H1 (cell line): Measurements from ENCODE around the gene C8B. TPM values are rescaled to one million over a fixed set of nuclear protein-coding genes. Genes with fewer than 3 reads are reported as not detected.

Source experiments
- CTCF ChIA-PET: fragments of 300-600 bp; sonication (Branson Sonifier 250); formaldehyde crosslinking; loops from one replicate; lab custom pipeline; 2021; ENCODE audit not compliant: partially characterized antibody; lab: Charles Lee
- POLR2A ChIA-PET: fragments of 300-600 bp; sonication (Branson Sonifier 250); formaldehyde crosslinking; loops from one replicate; lab custom pipeline; 2021; ENCODE audit warnings: inconsistent platforms; ENCODE audit not compliant: partially characterized antibody; lab: Charles Lee
- DNase-seq, 2 experiments: peaks; one replicate each; pipeline versions ENCODE4 v3.0.0 to v3.0.0-alpha.2; 2010 to 2022; ENCODE audit warnings: low spot score in 2 of 2, low read depth in 1 of 2, mixed read lengths in 1 of 2
- FAIRE-seq: peaks from 2 replicates; lab custom pipeline; 2011; peaks lifted over from hg19 to GRCh38; lab: Jason Lieb, UNC
- H2AFZ ChIP-seq: 2 replicates; pipeline ENCODE4 v1.8.1; 2012; ENCODE audit warnings: low read length, inconsistent platforms
- H2AK5ac ChIP-seq: 2 replicates; pipeline ENCODE4 v1.6.1; 2013; ENCODE audit warnings: low read depth, low read length
- H2BK120ac ChIP-seq: replicated peaks from 2 replicates; pipeline ENCODE3; 2013; ENCODE audit warnings: low read depth, low read length, inconsistent platforms
- H2BK12ac ChIP-seq: 2 replicates; pipeline ENCODE4 v1.6.1; 2013; ENCODE audit warnings: low read depth, low read length
- H2BK15ac ChIP-seq: 2 replicates; pipeline ENCODE4 v1.6.1; 2013; ENCODE audit warnings: low read length
- H2BK20ac ChIP-seq: 2 replicates; pipeline ENCODE4 v1.6.1; 2013; ENCODE audit warnings: low read length
- H2BK5ac ChIP-seq: 2 replicates; pipeline ENCODE4 v1.6.1; 2013; ENCODE audit warnings: low read depth, low read length
- H3K14ac ChIP-seq: 2 replicates; pipeline ENCODE4 v1.6.1; 2013; ENCODE audit warnings: inconsistent platforms; ENCODE audit not compliant: insufficient read length
- H3K18ac ChIP-seq: 2 replicates; pipeline ENCODE4 v1.6.1; 2013; ENCODE audit warnings: low read length; ENCODE audit errors: extremely low read depth
- H3K23ac ChIP-seq: 2 replicates; pipeline ENCODE4 v1.6.1; 2013; ENCODE audit warnings: inconsistent platforms; ENCODE audit not compliant: insufficient read length
- H3K23me2 ChIP-seq: 2 replicates; pipeline ENCODE4 v1.6.1; 2013; ENCODE audit warnings: low read depth, low read length
- H3K27ac ChIP-seq: 2 replicates; pipeline ENCODE4 v1.6.1; 2011; ENCODE audit warnings: low read depth, low read length, inconsistent platforms
- H3K27me3 ChIP-seq, 4 experiments: replicated peaks in 1 of 4; 1 replicate in 1 of 4; 2 replicates in 3 of 4; pipeline versions ENCODE4 v1.6.1 to v1.8.1; 2011 to 2013; ENCODE audit warnings: low read length in 3 of 4, mild to moderate bottlenecking in 3 of 4, inconsistent platforms in 2 of 4, mixed read lengths in 2 of 4, moderate library complexity in 1 of 4; ENCODE audit not compliant: control insufficient read depth in 3 of 4, insufficient read depth in 3 of 4; ENCODE audit errors: extremely low read depth in 1 of 4
- H3K36me3 ChIP-seq, 4 experiments: 2 replicates each; pipeline versions ENCODE4 v1.6.1 to v1.8.1; 2011 to 2013; ENCODE audit warnings: mild to moderate bottlenecking in 4 of 4, low read length in 3 of 4, moderate library complexity in 2 of 4, control low read depth in 1 of 4, inconsistent platforms in 1 of 4; ENCODE audit not compliant: insufficient read depth in 4 of 4, control insufficient read depth in 2 of 4
- H3K4ac ChIP-seq: replicated peaks from 2 replicates; pipeline ENCODE3; 2013; ENCODE audit warnings: low read length, low read depth, mixed read lengths, inconsistent platforms; ENCODE audit not compliant: insufficient read length
- H3K4me1 ChIP-seq, 4 experiments: replicated peaks in 1 of 4; 1 replicate in 1 of 4; 2 replicates in 3 of 4; pipeline versions ENCODE4 v1.6.1 to v1.8.1; 2011 to 2013; ENCODE audit warnings: low read length in 3 of 4, inconsistent platforms in 2 of 4, mixed read lengths in 1 of 4; ENCODE audit not compliant: insufficient read depth in 4 of 4, control insufficient read depth in 3 of 4
- H3K4me2 ChIP-seq, 2 experiments: 2 replicates each; pipeline versions ENCODE4 v1.6.1 to v1.8.1; 2011 to 2013; ENCODE audit warnings: low read depth in 2 of 2, low read length in 2 of 2, control low read depth in 1 of 2, inconsistent platforms in 1 of 2, mild to moderate bottlenecking in 1 of 2; ENCODE audit not compliant: insufficient read depth in 1 of 2
- H3K4me3 ChIP-seq, 4 experiments: fragments of 200-600, 300-600 bp in 1 of 4; sonication (generic), shearing (Covaris generic), sonication (Bioruptor Twin) in 1 of 4; 2 replicates each; pipeline versions ENCODE4 v1.5.1 to v1.8.1; 2011 to 2016; ENCODE audit warnings: low read length in 4 of 4, low read depth in 3 of 4, control low read depth in 2 of 4, inconsistent platforms in 2 of 4, mild to moderate bottlenecking in 2 of 4, mixed read lengths in 1 of 4, moderate library complexity in 1 of 4; ENCODE audit not compliant: insufficient read depth in 2 of 4; ENCODE audit errors: extremely low read depth in 1 of 4
- H3K56ac ChIP-seq: replicated peaks from 2 replicates; pipeline ENCODE3; 2013; ENCODE audit warnings: low read depth, mild to moderate bottlenecking, mixed read lengths, low read length, inconsistent platforms; ENCODE audit not compliant: insufficient read length
- H3K79me1 ChIP-seq: 2 replicates; pipeline ENCODE4 v1.6.1; 2013; ENCODE audit warnings: low read depth, low read length, control low read depth
- H3K79me2 ChIP-seq, 2 experiments: 2 replicates each; pipeline versions ENCODE4 v1.6.1 to v1.8.1; 2012 to 2013; ENCODE audit warnings: low read length in 2 of 2, mild to moderate bottlenecking in 2 of 2, inconsistent platforms in 1 of 2; ENCODE audit not compliant: insufficient read depth in 2 of 2, control insufficient read depth in 1 of 2
- H3K9ac ChIP-seq, 4 experiments: replicated peaks in 1 of 4; 1 replicate in 1 of 4; 2 replicates in 3 of 4; pipeline versions ENCODE4 v1.6.1 to v1.8.1; 2011 to 2013; ENCODE audit warnings: low read depth in 3 of 4, low read length in 3 of 4, control low read depth in 2 of 4, mild to moderate bottlenecking in 2 of 4, moderate library complexity in 2 of 4, inconsistent platforms in 1 of 4; ENCODE audit errors: extremely low read depth in 1 of 4
- H3K9me3 ChIP-seq, 2 experiments: 2 replicates each; pipeline versions ENCODE4 v1.6.1 to v1.8.1; 2012 to 2013; ENCODE audit warnings: mild to moderate bottlenecking in 2 of 2, moderate library complexity in 2 of 2, control low read depth in 1 of 2, inconsistent platforms in 1 of 2, low read depth in 1 of 2, low read length in 1 of 2, mixed read lengths in 1 of 2; ENCODE audit not compliant: insufficient read depth in 2 of 2
- H4K20me1 ChIP-seq, 2 experiments: replicated peaks in 1 of 2; 2 replicates each; pipeline versions ENCODE3 to v1.8.1; 2011 to 2013; ENCODE audit warnings: inconsistent platforms in 2 of 2, low read length in 2 of 2, mild to moderate bottlenecking in 1 of 2; ENCODE audit not compliant: insufficient read depth in 2 of 2, control insufficient read depth in 1 of 2
- H4K5ac ChIP-seq: 2 replicates; pipeline ENCODE4 v1.6.1; 2013; ENCODE audit warnings: low read length, low read depth, mixed read lengths, inconsistent platforms; ENCODE audit not compliant: insufficient read length
- H4K8ac ChIP-seq: 2 replicates; pipeline ENCODE4 v1.8.0; 2013; ENCODE audit warnings: mild to moderate bottlenecking, moderate library complexity, low read length, inconsistent platforms; ENCODE audit not compliant: insufficient read depth; ENCODE audit errors: extremely low read depth
- H4K91ac ChIP-seq: replicated peaks from 2 replicates; pipeline ENCODE3; 2013; ENCODE audit warnings: low read length, mixed read lengths, inconsistent platforms; ENCODE audit not compliant: insufficient read length
- MAX ChIP-seq: IDR thresholded peaks from 2 replicates; pipeline ENCODE4 v1.6.1; 2012; ENCODE audit warnings: inconsistent platforms
- WGBS, 2 experiments: shearing (Covaris generic) in 1 of 2; methylation state at CpG; one replicate each; pipeline versions ENCODE4 v1.1.6 to v1.1.7; 2013 to 2015; ENCODE audit warnings: low lambda C conversion rate in 2 of 2, mixed read lengths in 2 of 2, inconsistent platforms in 1 of 2, low coverage in 1 of 2, missing lambda C conversion rate in 1 of 2; ENCODE audit not compliant: insufficient replicate concordance in 2 of 2, insufficient coverage in 1 of 2, insufficient read length in 1 of 2; ENCODE audit errors: extremely low coverage in 1 of 2, missing lambda C conversion rate in 1 of 2; 5-methylcytosine and 5-hydroxymethylcytosine counted together
- polyA plus RNA-seq, 7 experiments: library from polyadenylated mRNA; depleted of rRNA in 3 of 7; stranded (reverse) in 5 of 7; unstranded in 2 of 7; fragments of >200 nt in 5 of 7; fragments of 200-250 nt in 2 of 7; gene quantifications; 1 replicate in 5 of 7; 2 replicates in 1 of 7; 4 replicates in 1 of 7; pipeline versions ENCODE4 v1.2.1 to v1.2.3, GENCODE V29; 2011 to 2013; ENCODE audit warnings: missing spikeins in 2 of 7, mixed read lengths in 2 of 7
- total RNA-seq: library from RNA; stranded (reverse); fragmentation: NEBNext Ultra II Directional; extraction: Animal tissue kit (Norgen Biotek cat#: 25700); gene quantifications from 2 replicates; pipeline ENCODE4 v1.2.1, GENCODE V29; 2021

C8B gene
- total and polyA plus RNA-seq, 2 of the 8 experiments (the other 6 are each of a cell fraction or from before 2014, with no cell fraction given): not detected

GRCh38 chr1:56933606-56934005 is 32.2 kb downstream of the C8B start:
- Histone ChIP-seq H4K91ac (no peak overlapping the region), H3K79me1 (no peaks in the 10 kb centered on the region), H3K27ac (no peak overlapping the region), H2AFZ (no peak overlapping the region), H3K4me3 (no peak overlapping the region), H2BK5ac (no peak overlapping the region), H2BK12ac (no peak overlapping the region), H3K9ac (no peak overlapping the region), H3K27me3 (no peaks in the 10 kb centered on the region; a peak in 1 of 7 replicates), H2BK20ac (no peak overlapping the region), H3K18ac (no peak overlapping the region), H4K20me1 (no peaks in the 10 kb centered on the region), H3K14ac (no peak overlapping the region), H3K4me1 (peaks cover 0 to 5% (median 4%) of the 10 kb centered on the region in 4 experiments; a peak in 4 of 7 replicates), H3K79me2 (no peaks in the 10 kb centered on the region), H3K4ac (no peak overlapping the region), H3K36me3 (no peaks in the 10 kb centered on the region), H3K56ac (no peak overlapping the region), H2AK5ac (no peak overlapping the region), H3K9me3 (no peaks in the 10 kb centered on the region), H3K23me2 (no peaks in the 10 kb centered on the region; the same call in 1 of the 2 replicates), H3K23ac (no peak overlapping the region), H2BK15ac (no peak overlapping the region), H4K5ac (no peak overlapping the region), H3K4me2 (no peak overlapping the region), H2BK120ac (no peak overlapping the region), H4K8ac (no peak overlapping the region)
- WGBS, 2 experiments: 88% methylated on average over 2 of the region's 2 CpGs; no CpG with 5 or more reads in 1 of the 2 experiments
- POLR2A ChIA-PET: no interaction called here
- FAIRE-seq: no peak
- no peak for DNase-seq
- TF ChIP-seq MAX: no peak
- CTCF ChIA-PET: interaction anchor here (1.3 to 2.1 kb wide), 2 partner anchors 18 to 112 kb away, joined by 3 to 6 read pairs; no protein-coding TSS in a partner anchor
